Esophagus muscularis mucosa (tissue), 4 donors: Measurements from ENCODE around the gene SLC16A2.

Experiments used
- CTCF ChIP-seq, 3 experiments: fragments of 200-600 bp in 2 of 3; fragments of 450-650 bp in 1 of 3; sonication (generic) in 2 of 3; IDR thresholded peaks; one replicate each; pipeline ENCODE4 v1.5.1; 2017 to 2019; ENCODE audit warnings: antibody characterized with exemption in 3 of 3, mild to moderate bottlenecking in 2 of 3, moderate library complexity in 1 of 3
- EP300 ChIP-seq: sonication (generic); formaldehyde crosslinking; IDR thresholded peaks from one replicate; pipeline ENCODE4 v1.6.1; 2017; ENCODE audit warnings: antibody characterized with exemption
- POLR2A ChIP-seq: fragments of 450-650 bp; IDR thresholded peaks from one replicate; pipeline ENCODE4 v1.6.1; 2017; ENCODE audit warnings: antibody characterized with exemption, moderate library complexity, mild to moderate bottlenecking, low read depth
- POLR2AphosphoS5 ChIP-seq, 2 donors: sonication (generic); formaldehyde crosslinking; IDR thresholded peaks; one replicate each; pipeline ENCODE4 v1.6.1; 2017; ENCODE audit warnings: antibody characterized with exemption in 2 of 2

GRCh38 chrX:74523870-74524735 lies 102.8 kb downstream of the SLC16A2 start:
- TF ChIP-seq CTCF (IDR thresholded peaks at IDR 0.05) (no peak), POLR2A (no peak), POLR2AphosphoS5 (IDR thresholded peaks at IDR 0.05) (no peak), EP300 (no peak)
